ENCODE data around the gene ZNF385D.

The ZNF385D gene

DNA sequence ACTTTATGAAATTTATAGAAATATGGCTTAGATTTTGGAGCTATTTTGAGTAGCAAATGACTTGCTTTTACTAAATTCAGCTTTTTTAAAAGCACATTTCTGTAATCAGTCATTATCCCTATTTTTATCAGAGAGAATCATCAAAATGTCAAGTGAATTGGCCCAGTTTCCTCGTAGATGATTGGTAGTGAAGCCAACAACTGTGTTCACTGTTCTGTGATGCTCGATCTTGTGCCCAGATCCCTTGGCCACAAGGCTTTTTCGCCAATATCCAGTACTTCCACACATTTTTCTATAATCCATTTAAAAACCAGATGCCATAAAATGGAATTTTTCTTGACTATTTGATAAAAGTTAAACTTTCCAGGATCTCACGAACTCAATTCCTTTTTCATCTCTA lies 336.5 kb downstream of the ZNF385D start:
- no peak for DNase-seq
- H3K4me1 ChIP-seq, result no peaks in the 10 kb centered on the region
- H3K27me3 ChIP-seq, result no peaks in the 10 kb centered on the region
- TF ChIP-seq CTCF (IDR thresholded peaks at IDR 0.05; ENCODE audit: low read depth, low read length), result no peak
- no peaks in the 10 kb centered on the region for H3K36me3 ChIP-seq
- no peaks in the 10 kb centered on the region for H3K9me3 ChIP-seq
- H3K4me3 ChIP-seq (ENCODE audit: low read depth, low read length), result no peak overlapping the region

DNA sequence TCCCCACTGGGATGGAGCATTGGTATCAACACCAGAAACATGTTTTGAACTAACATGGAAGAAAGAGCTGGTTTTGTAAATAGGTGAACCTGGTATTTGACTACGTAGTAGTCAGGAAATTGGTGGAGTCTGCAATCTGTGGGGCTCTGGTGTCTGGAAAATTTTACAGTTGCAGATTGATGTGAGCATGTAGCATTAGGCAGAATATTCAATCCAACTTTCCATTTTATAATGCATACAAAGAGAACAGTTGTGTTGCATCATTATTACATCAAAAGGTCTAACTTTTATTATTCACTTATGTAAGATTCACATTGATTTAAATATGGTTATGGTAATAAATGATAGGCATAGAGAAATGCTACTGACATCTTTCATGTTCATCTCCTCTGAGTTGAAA lies 340.0 kb downstream of the ZNF385D start:
- Histone ChIP-seq H3K27me3 (no peaks in the 10 kb centered on the region), H3K36me3 (no peaks in the 10 kb centered on the region), H3K4me3 (ENCODE audit: low read depth, low read length) (no peak overlapping the region), H3K9me3 (no peaks in the 10 kb centered on the region), H3K4me1 (no peaks in the 10 kb centered on the region)
- TF ChIP-seq CTCF (IDR thresholded peaks at IDR 0.05; ENCODE audit: low read depth, low read length), result no peak
- DNase-seq, result no peak

- H3K4me3 ChIP-seq (ENCODE audit: low read depth, low read length), result no peak overlapping the region
- TF ChIP-seq CTCF (IDR thresholded peaks at IDR 0.05; ENCODE audit: low read depth, low read length), result no peak
- H3K36me3 ChIP-seq, result no peaks in the 10 kb centered on the region
- H3K9me3 ChIP-seq, result no peaks in the 10 kb centered on the region
- H3K27me3 ChIP-seq, result no peaks in the 10 kb centered on the region
- no peak for DNase-seq
- no peaks in the 10 kb centered on the region for H3K4me1 ChIP-seq
Observed at GRCh38 chr3:21409401-21409800, 341.6 kb downstream of the ZNF385D start.

DNA sequence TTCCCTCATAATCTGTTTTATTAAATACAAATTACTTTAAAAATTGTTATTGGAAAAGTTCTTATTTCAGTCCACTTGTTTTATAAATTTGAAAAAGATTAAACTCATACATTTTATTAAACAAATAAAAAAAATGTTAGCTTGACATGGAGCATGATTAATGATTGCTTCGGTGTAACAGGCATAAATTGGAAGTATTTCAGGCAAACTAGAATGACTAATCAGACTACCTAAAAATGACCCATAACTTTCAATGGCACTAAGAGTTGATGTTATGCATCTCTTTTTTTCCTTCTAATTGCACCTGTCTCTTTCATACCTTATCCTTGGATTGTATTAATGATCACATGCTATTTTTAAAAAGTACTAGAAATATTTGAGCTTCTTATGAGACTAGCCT lies 343.3 kb downstream of the ZNF385D start:
- TF ChIP-seq CTCF (IDR thresholded peaks at IDR 0.05; ENCODE audit: low read depth, low read length), result no peak
- H3K27me3 ChIP-seq, result no peaks in the 10 kb centered on the region
- no peaks in the 10 kb centered on the region for H3K9me3 ChIP-seq
- H3K4me3 ChIP-seq (ENCODE audit: low read depth, low read length), result no peak overlapping the region
- no peaks in the 10 kb centered on the region for H3K36me3 ChIP-seq
- no peaks in the 10 kb centered on the region for H3K4me1 ChIP-seq
- no peak for DNase-seq

GRCh38 chr3:21405671-21406667 lies 345.0 kb downstream of the ZNF385D start:
- Histone ChIP-seq H3K9me3 (no peaks in the 10 kb centered on the region), H3K27me3 (no peaks in the 10 kb centered on the region), H3K4me1 (no peaks in the 10 kb centered on the region), H3K4me3 (ENCODE audit: low read depth, low read length) (no peak overlapping the region), H3K36me3 (no peaks in the 10 kb centered on the region)
- no peak for DNase-seq
- TF ChIP-seq CTCF (IDR thresholded peaks at IDR 0.05; ENCODE audit: low read depth, low read length), result no peak

GRCh38 chr3:21398461-21398860 lies 352.5 kb downstream of the ZNF385D start:
- Histone ChIP-seq H3K27me3 (no peaks in the 10 kb centered on the region), H3K9me3 (no peaks in the 10 kb centered on the region), H3K36me3 (no peaks in the 10 kb centered on the region), H3K4me3 (ENCODE audit: low read depth, low read length) (no peak overlapping the region), H3K4me1 (no peaks in the 10 kb centered on the region)
- no peak for TF ChIP-seq CTCF (IDR thresholded peaks at IDR 0.05; ENCODE audit: low read depth, low read length)
- no peak for DNase-seq
